Tibial artery (tissue), 4 donors: ENCODE measurements around the gene ERGIC1.

Experiments
- DNase-seq, 2 donors: peaks; one replicate each; pipeline ENCODE4 v3.0.0-alpha.2; 2019
- H3K27ac ChIP-seq, 2 donors: fragments of 200-600 bp; sonication (generic) in 1 of 2; 1 replicate in 1 of 2; 2 replicates in 1 of 2; pipeline ENCODE4 v1.5.1; 2018 to 2019; ENCODE audit warnings: mild to moderate bottlenecking in 1 of 2
- H3K27me3 ChIP-seq, 2 donors: fragments of 200-600 bp; sonication (generic) in 1 of 2; one replicate each; pipeline versions ENCODE4 v1.5.1 to v1.6.0; 2016 to 2019
- H3K36me3 ChIP-seq, 3 donors: fragments of 200-600 bp; sonication (generic) in 2 of 3; one replicate each; pipeline ENCODE4 v1.5.1; 2016 to 2019; ENCODE audit warnings: mild to moderate bottlenecking in 2 of 3
- H3K4me1 ChIP-seq, 4 donors: fragments of 200-600 bp; sonication (generic) in 2 of 4; 1 replicate in 3 of 4; 2 replicates in 1 of 4; pipeline ENCODE4 v1.5.1; 2016 to 2019
- H3K4me3 ChIP-seq, 2 donors: fragments of 200-600 bp; sonication (generic) in 1 of 2; 1 replicate in 1 of 2; 2 replicates in 1 of 2; pipeline ENCODE4 v1.5.1; 2018 to 2019; ENCODE audit warnings: mild to moderate bottlenecking in 2 of 2
- H3K9me3 ChIP-seq, 3 donors: fragments of 200-600 bp; sonication (generic) in 1 of 3; one replicate each; pipeline ENCODE4 v1.5.1; 2016 to 2019
- CTCF ChIP-seq, 2 experiments: fragments of 200-600 bp in 1 of 2; fragments of 450-650 bp in 1 of 2; IDR thresholded peaks; one replicate each; pipeline ENCODE4 v1.5.1; 2017 to 2019; ENCODE audit warnings: antibody characterized with exemption in 2 of 2, mild to moderate bottlenecking in 1 of 2, moderate library complexity in 1 of 2
- intact Hi-C: fragments of 100-400 bp; cut with DNase I; formaldehyde crosslinking; loops from one replicate; pipeline ENCODE4 v1.15.0; 2023; ENCODE audit warnings: low total_unique reads

ERGIC1 gene

GRCh38 chr5:172954751-172955159 lies 120.7 kb downstream of the ERGIC1 start:
- intact Hi-C loops: no loop called here
- peaks cover 0 to 76% (median 26%) of the 10 kb centered on the region in 4 donors for H3K4me1 ChIP-seq
- H3K36me3 ChIP-seq: peaks cover 0 to 20% (median 17%) of the 10 kb centered on the region in 3 donors
- no peak overlapping the region for H3K4me3 ChIP-seq
- H3K9me3 ChIP-seq: no peaks in the 10 kb centered on the region
- no peaks in the 10 kb centered on the region for H3K27me3 ChIP-seq
- DNase-seq: no peak
- TF ChIP-seq CTCF (IDR thresholded peaks at IDR 0.05): no peak
- peak overlapping the region; percentile 45 to 89 for H3K27ac ChIP-seq

GRCh38 chr5:172956228-172956627 lies 122.2 kb downstream of the ERGIC1 start:
- DNase-seq: no peak
- Histone ChIP-seq H3K36me3 (peaks cover 0 to 11% (median 8%) of the 10 kb centered on the region in 3 donors), H3K4me3 (no peak overlapping the region), H3K27me3 (no peaks in the 10 kb centered on the region), H3K9me3 (no peaks in the 10 kb centered on the region), H3K27ac (peak overlapping the region; percentile 45 to 89), H3K4me1 (peaks cover 0 to 87% (median 34%) of the 10 kb centered on the region in 4 donors)
- no peak for TF ChIP-seq CTCF (IDR thresholded peaks at IDR 0.05)
- intact Hi-C loops: no loop called here

GRCh38 chr5:172956936-172957335 lies 122.9 kb downstream of the ERGIC1 start:
- TF ChIP-seq CTCF (IDR thresholded peaks at IDR 0.05): no peak
- Histone ChIP-seq H3K4me3 (no peak overlapping the region), H3K9me3 (no peaks in the 10 kb centered on the region), H3K36me3 (peaks cover 0 to 11% (median 8%) of the 10 kb centered on the region in 3 donors), H3K27ac (peak overlapping the region; percentile 79 to 89), H3K4me1 (peaks cover 0 to 80% (median 29%) of the 10 kb centered on the region in 4 donors), H3K27me3 (no peaks in the 10 kb centered on the region)
- DNase-seq: no peak
- intact Hi-C loops: no loop called here

GRCh38 chr5:172957458-172957857 lies 123.4 kb downstream of the ERGIC1 start:
- peak overlapping the region; percentile 79 to 89 for H3K27ac ChIP-seq

GRCh38 chr5:172958331-172959046 lies 124.4 kb downstream of the ERGIC1 start:
- intact Hi-C loops: no loop called here
- Histone ChIP-seq H3K27ac (peak overlapping the region; percentile 79 to 89), H3K27me3 (no peaks in the 10 kb centered on the region), H3K4me1 (peaks cover 0 to 65% (median 24%) of the 10 kb centered on the region in 4 donors), H3K36me3 (peaks cover 0 to 17% (median 7%) of the 10 kb centered on the region in 3 donors), H3K9me3 (no peaks in the 10 kb centered on the region), H3K4me3 (peak overlapping the region; percentile 85 to 89)
- no peak for TF ChIP-seq CTCF (IDR thresholded peaks at IDR 0.05)
- peak; percentile 59 to 77 for DNase-seq

More at GRCh38 chr5:172957458-172957857, 123.4 kb downstream of the ERGIC1 start:
- Histone ChIP-seq H3K4me3 (no peak overlapping the region), H3K36me3 (peaks cover 0 to 13% (median 7%) of the 10 kb centered on the region in 3 donors), H3K27me3 (no peaks in the 10 kb centered on the region), H3K9me3 (no peaks in the 10 kb centered on the region), H3K4me1 (peaks cover 0 to 75% (median 26%) of the 10 kb centered on the region in 4 donors)
- no peak for DNase-seq
- TF ChIP-seq CTCF (IDR thresholded peaks at IDR 0.05): no peak
- intact Hi-C loops: no loop called here
